ENCODE results near the gene DDR2.

DDR2 gene

DNA sequence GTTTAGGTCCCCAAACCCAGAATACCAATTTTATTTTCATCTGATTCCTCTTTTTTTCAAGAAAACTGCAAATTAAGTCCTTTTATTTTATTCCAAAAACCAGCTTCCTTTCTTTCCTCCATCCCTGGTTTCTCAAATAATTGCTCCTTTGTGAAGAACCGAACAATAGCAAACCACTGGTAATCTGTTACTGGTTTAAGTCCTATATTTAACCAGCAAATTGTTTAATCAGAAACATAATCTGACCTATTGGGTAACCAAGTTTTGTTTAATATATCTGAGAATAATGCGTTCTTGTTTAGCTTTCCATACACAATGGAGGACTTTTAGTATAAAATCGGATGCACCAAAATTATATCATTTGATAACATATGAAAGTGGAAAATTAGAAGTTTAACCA lies 13.2 kb upstream of the DDR2 start:
- DNase-seq (ENCODE audit: low spot score) = no peak
- TF ChIP-seq, protein P1, sequence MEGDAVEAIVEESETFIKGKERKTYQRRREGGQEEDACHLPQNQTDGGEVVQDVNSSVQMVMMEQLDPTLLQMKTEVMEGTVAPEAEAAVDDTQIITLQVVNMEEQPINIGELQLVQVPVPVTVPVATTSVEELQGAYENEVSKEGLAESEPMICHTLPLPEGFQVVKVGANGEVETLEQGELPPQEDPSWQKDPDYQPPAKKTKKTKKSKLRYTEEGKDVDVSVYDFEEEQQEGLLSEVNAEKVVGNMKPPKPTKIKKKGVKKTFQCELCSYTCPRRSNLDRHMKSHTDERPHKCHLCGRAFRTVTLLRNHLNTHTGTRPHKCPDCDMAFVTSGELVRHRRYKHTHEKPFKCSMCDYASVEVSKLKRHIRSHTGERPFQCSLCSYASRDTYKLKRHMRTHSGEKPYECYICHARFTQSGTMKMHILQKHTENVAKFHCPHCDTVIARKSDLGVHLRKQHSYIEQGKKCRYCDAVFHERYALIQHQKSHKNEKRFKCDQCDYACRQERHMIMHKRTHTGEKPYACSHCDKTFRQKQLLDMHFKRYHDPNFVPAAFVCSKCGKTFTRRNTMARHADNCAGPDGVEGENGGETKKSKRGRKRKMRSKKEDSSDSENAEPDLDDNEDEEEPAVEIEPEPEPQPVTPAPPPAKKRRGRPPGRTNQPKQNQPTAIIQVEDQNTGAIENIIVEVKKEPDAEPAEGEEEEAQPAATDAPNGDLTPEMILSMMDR (IDR thresholded peaks at IDR 0.05; ENCODE audit: extremely low read depth, missing control alignments) = no peak

GRCh38 chr1:162621256-162621655 lies 11.0 kb upstream of the DDR2 start:
- TF ChIP-seq, protein P1 (IDR thresholded peaks at IDR 0.05; ENCODE audit: extremely low read depth, missing control alignments) = no peak
- no peak for DNase-seq (ENCODE audit: low spot score)

DNA sequence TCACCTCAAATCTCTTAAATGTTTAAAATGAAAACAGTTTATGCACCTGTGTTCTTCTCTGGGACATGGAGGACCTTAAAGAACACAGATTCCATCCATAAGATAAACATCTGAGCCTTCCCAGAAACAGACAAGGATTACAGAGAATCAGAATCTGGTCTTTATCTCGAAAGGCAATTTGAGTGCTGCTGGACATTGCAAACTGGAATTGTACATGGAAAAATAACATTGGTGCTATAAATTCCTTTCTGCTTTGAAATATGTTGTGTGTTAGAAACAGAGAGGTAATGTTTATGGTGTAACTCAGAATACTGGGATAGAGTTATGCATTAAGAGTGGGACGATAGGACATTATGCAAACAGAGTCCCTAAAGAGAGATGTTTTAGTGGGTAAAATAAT lies 6.6 kb upstream of the DDR2 start:
- no peak for DNase-seq (ENCODE audit: low spot score)

GRCh38 chr1:162626094-162626493 lies 6.2 kb upstream of the DDR2 start:
- TF ChIP-seq, protein P1 (IDR thresholded peaks at IDR 0.05; ENCODE audit: extremely low read depth, missing control alignments) = no peak
- DNase-seq (ENCODE audit: low spot score) = no peak

More for the DNA sequence above, 6.6 kb upstream of the DDR2 start:
- TF ChIP-seq, protein P1 (IDR thresholded peaks at IDR 0.05; ENCODE audit: extremely low read depth, missing control alignments) = no peak

GRCh38 chr1:162626761-162627160 lies 5.5 kb upstream of the DDR2 start:
- DNase-seq (ENCODE audit: low spot score) = peak; percentile 27
- TF ChIP-seq, protein P1 (IDR thresholded peaks at IDR 0.05; ENCODE audit: extremely low read depth, missing control alignments) = no peak

DNA sequence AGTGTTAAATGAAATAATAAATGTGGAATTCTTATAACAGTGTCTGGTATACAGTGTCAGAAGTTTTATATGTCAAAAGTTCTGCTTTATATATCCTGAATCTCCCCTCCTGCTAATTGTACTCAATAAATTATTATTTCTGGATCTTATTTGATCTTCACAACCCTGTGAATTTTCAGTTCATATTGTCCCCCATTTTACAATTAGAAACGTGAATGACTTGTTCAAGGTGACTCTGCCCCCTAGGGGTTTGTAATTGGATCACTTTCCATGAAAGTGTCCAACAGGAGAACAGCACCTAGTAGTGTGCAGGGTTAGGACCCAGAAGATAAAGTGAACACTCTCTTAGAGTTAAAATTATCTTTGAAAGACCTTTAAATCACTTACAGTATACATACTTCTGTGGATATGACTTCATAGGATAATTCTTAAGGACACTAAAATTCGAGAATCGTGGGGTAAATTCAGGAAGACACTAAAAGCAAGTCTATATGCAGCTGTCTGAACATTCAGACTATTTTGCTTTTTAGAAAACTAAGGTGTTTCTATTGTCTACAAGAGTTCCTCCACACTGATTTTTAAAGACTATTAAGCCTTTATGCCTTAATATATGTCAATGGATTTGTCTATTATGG lies 4.5 kb upstream of the DDR2 start:
- TF ChIP-seq, protein P1 (IDR thresholded peaks at IDR 0.05; ENCODE audit: extremely low read depth, missing control alignments) = peak; percentile 13
- no peak for DNase-seq (ENCODE audit: low spot score)

GRCh38 chr1:162629077-162629627 lies 3.1 kb upstream of the DDR2 start:
- TF ChIP-seq, protein P1 (IDR thresholded peaks at IDR 0.05; ENCODE audit: extremely low read depth, missing control alignments) = no peak
- DNase-seq (ENCODE audit: low spot score) = no peak
